OCI-LY1 (cell line): ENCODE measurements around the gene MTREX.

ENCODE experiments used
- H2AFZ ChIP-seq: fragments of 200-600 bp; sonication (generic), shearing (Covaris generic); 2 replicates; pipeline ENCODE4 v1.6.0; 2014; ENCODE audit warnings: antibody characterized with exemption, mild to moderate bottlenecking, low read length
- H3F3A ChIP-seq: fragments of 200-600 bp; sonication (generic), shearing (Covaris generic); 2 replicates; pipeline ENCODE4 v1.6.0; 2014; ENCODE audit warnings: mild to moderate bottlenecking, antibody characterized with exemption, low read length, moderate library complexity; ENCODE audit not compliant: insufficient read depth
- H3K27ac ChIP-seq: fragments of 200-600 bp; sonication (generic); 2 replicates; pipeline ENCODE4 v1.5.1; 2014; ENCODE audit warnings: low read length, mixed run types, mild to moderate bottlenecking, low read depth; ENCODE audit not compliant: poor library complexity, severe bottlenecking
- H3K27me3 ChIP-seq: fragments of 200-600 bp; sonication (generic); 2 replicates; pipeline ENCODE4 v1.6.0; 2014; ENCODE audit warnings: antibody characterized with exemption, mild to moderate bottlenecking, low read length, moderate library complexity; ENCODE audit not compliant: insufficient read depth
- H3K36me3 ChIP-seq: fragments of 200-600 bp; sonication (generic); 2 replicates; pipeline ENCODE4 v1.6.1; 2014; ENCODE audit warnings: mild to moderate bottlenecking, antibody characterized with exemption, low read length, moderate library complexity, mixed read lengths; ENCODE audit not compliant: insufficient read depth
- H3K4me1 ChIP-seq: fragments of 200-600 bp; sonication (generic); 2 replicates; pipeline ENCODE4 v1.5.1; 2014; ENCODE audit warnings: mild to moderate bottlenecking, low read length, moderate library complexity; ENCODE audit not compliant: insufficient read depth, severe bottlenecking
- H3K4me2 ChIP-seq: fragments of 200-600 bp; sonication (generic), shearing (Covaris generic); 2 replicates; pipeline ENCODE4 v1.6.1; 2014; ENCODE audit warnings: low read length
- H3K4me3 ChIP-seq: fragments of 200-600 bp; sonication (generic); 2 replicates; pipeline ENCODE4 v1.5.1; 2014; ENCODE audit warnings: low read length, low read depth, mild to moderate bottlenecking, mixed read lengths; ENCODE audit not compliant: poor library complexity, severe bottlenecking
- H3K79me2 ChIP-seq: fragments of 200-600 bp; shearing (Covaris generic); 2 replicates; pipeline ENCODE4 v1.6.1; 2016; ENCODE audit warnings: mixed run types, low read length, mixed read lengths; ENCODE audit not compliant: insufficient read depth
- H3K9ac ChIP-seq: fragments of 200-600 bp; sonication (generic), shearing (Covaris generic); 2 replicates; pipeline ENCODE4 v1.6.1; 2014; ENCODE audit warnings: mild to moderate bottlenecking, low read length, mixed read lengths
- H3K9me2 ChIP-seq: fragments of 200-600 bp; sonication (generic), shearing (Covaris generic); 2 replicates; pipeline ENCODE4 v1.6.1; 2014; ENCODE audit warnings: low read depth, mild to moderate bottlenecking, low read length, mixed read lengths
- H3K9me3 ChIP-seq: fragments of 200-600 bp; shearing (Covaris generic); 2 replicates; pipeline ENCODE4 v1.6.1; 2014; ENCODE audit warnings: low read length, mixed read lengths
- H4K20me1 ChIP-seq: fragments of 200-600 bp; sonication (generic), shearing (Covaris generic); 2 replicates; pipeline ENCODE4 v1.6.0; 2016; ENCODE audit warnings: mild to moderate bottlenecking, low read length; ENCODE audit not compliant: insufficient read depth
- EZH2 ChIP-seq: fragments of 200-600 bp; sonication (generic), shearing (Covaris generic); IDR thresholded peaks from 2 replicates; pipeline ENCODE4 v1.8.0; 2017; ENCODE audit warnings: borderline replicate concordance, mixed run types, mild to moderate bottlenecking, antibody characterized with exemption, low read length, moderate library complexity, mixed read lengths
- TF ChIP-seq, protein P1 (sequence below): fragments of 200-600 bp; sonication (generic), shearing (Covaris generic); IDR thresholded peaks from 2 replicates; pipeline ENCODE4 v1.5.1; 2017; ENCODE audit warnings: mild to moderate bottlenecking, antibody characterized with exemption, low read length, moderate library complexity, mixed read lengths

MTREX gene

DNA sequence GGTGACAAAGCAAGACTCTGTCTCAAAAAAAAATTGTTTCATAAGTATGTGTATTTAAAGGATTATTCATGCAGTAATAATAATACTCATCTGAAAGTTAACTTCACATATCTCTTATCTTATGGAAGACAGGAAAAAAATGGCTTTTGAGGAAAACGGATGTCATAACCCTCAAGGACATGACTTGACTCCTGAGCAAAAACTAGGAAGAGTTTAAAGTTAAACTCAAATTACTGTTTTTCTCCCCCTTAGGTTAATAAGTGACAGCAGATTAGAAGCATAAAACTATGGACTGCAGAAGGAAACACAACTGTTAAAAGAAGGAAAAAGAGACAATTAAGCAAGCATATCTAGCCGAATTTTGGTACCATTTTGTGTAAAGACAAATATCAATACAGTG is 16.8 kb upstream of the MTREX start:
- Histone ChIP-seq H3K9me2 (no peaks in the 10 kb centered on the region), H3K27me3 (no peaks in the 10 kb centered on the region), H3K4me1 (no peaks in the 10 kb centered on the region), H3F3A (no peaks in the 10 kb centered on the region), H4K20me1 (no peaks in the 10 kb centered on the region), H3K79me2 (no peaks in the 10 kb centered on the region), H2AFZ (no peak overlapping the region), H3K36me3 (peaks cover 90% of the 10 kb centered on the region), H3K9me3 (no peaks in the 10 kb centered on the region), H3K27ac (no peak overlapping the region), H3K4me3 (no peak overlapping the region), H3K9ac (no peak overlapping the region), H3K4me2 (no peak overlapping the region)
- TF ChIP-seq, protein P1, sequence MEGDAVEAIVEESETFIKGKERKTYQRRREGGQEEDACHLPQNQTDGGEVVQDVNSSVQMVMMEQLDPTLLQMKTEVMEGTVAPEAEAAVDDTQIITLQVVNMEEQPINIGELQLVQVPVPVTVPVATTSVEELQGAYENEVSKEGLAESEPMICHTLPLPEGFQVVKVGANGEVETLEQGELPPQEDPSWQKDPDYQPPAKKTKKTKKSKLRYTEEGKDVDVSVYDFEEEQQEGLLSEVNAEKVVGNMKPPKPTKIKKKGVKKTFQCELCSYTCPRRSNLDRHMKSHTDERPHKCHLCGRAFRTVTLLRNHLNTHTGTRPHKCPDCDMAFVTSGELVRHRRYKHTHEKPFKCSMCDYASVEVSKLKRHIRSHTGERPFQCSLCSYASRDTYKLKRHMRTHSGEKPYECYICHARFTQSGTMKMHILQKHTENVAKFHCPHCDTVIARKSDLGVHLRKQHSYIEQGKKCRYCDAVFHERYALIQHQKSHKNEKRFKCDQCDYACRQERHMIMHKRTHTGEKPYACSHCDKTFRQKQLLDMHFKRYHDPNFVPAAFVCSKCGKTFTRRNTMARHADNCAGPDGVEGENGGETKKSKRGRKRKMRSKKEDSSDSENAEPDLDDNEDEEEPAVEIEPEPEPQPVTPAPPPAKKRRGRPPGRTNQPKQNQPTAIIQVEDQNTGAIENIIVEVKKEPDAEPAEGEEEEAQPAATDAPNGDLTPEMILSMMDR, result no peak
- no peak for TF ChIP-seq EZH2

DNA sequence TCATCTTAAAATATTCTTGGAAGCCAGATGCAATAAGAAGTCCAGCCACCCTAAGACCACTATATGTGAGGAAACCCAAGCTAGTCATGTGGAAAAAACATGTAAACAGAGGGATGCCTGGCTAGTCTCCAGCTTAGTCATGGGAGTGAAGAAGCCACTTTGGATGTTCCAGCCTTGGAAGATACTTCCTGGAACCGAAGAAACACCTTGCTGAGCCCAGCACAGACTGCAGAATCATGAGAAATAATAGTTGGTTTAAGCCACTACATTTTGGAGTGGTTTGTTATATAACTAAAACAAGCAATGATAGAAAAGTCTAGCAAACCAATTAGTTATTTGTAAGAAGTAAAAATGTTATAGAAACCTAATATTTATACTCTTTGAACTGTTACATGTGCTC is 12.9 kb upstream of the MTREX start:
- no peaks in the 10 kb centered on the region for H3F3A ChIP-seq
- no peaks in the 10 kb centered on the region for H4K20me1 ChIP-seq
- no peak overlapping the region for H3K4me2 ChIP-seq
- H3K4me1 ChIP-seq, result no peaks in the 10 kb centered on the region
- no peak overlapping the region for H2AFZ ChIP-seq
- H3K27me3 ChIP-seq, result no peaks in the 10 kb centered on the region
- H3K27ac ChIP-seq, result no peak overlapping the region
- no peaks in the 10 kb centered on the region for H3K9me2 ChIP-seq
- H3K4me3 ChIP-seq, result no peak overlapping the region
- no peaks in the 10 kb centered on the region; the same call in 1 of the 2 replicates for H3K9me3 ChIP-seq
- no peak for TF ChIP-seq EZH2
- TF ChIP-seq, protein P1, result no peak
- H3K36me3 ChIP-seq, result peaks cover 82% of the 10 kb centered on the region
- H3K79me2 ChIP-seq, result no peaks in the 10 kb centered on the region
- H3K9ac ChIP-seq, result no peak overlapping the region

DNA sequence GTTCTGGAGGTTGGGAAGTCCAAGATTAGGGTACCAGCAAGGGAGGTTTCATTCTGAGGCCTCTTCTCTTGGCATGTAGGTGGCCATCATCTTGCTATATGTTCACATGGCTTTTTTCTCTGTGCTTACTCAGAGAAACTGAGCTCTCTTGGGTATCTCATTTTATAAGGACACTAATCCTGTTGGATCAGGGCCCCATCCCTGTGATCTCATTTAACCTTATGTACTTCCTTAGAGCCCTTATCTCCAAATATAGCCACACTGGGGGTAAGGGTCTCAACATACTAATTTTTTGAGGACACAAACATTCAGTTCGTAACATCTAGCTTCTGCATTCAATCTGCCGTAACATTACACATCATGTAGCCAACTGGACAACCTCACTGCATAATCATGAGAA is 6.9 kb upstream of the MTREX start:
- no peaks in the 10 kb centered on the region for H3F3A ChIP-seq
- TF ChIP-seq EZH2, result no peak
- TF ChIP-seq, protein P1, result no peak
- H2AFZ ChIP-seq, result no peak overlapping the region
- peaks cover 33% of the 10 kb centered on the region for H3K36me3 ChIP-seq
- H3K4me3 ChIP-seq, result no peak overlapping the region
- no peaks in the 10 kb centered on the region for H3K27me3 ChIP-seq
- no peaks in the 10 kb centered on the region; the same call in 1 of the 2 replicates for H3K9me3 ChIP-seq
- no peaks in the 10 kb centered on the region for H4K20me1 ChIP-seq
- peaks cover 22% of the 10 kb centered on the region for H3K79me2 ChIP-seq
- H3K27ac ChIP-seq, result no peak overlapping the region
- H3K9ac ChIP-seq, result no peak overlapping the region
- H3K4me1 ChIP-seq, result peaks cover 23% of the 10 kb centered on the region
- H3K4me2 ChIP-seq, result no peak overlapping the region
- no peaks in the 10 kb centered on the region for H3K9me2 ChIP-seq
